Measurements from ENCODE around the gene ARNT2.

DNA sequence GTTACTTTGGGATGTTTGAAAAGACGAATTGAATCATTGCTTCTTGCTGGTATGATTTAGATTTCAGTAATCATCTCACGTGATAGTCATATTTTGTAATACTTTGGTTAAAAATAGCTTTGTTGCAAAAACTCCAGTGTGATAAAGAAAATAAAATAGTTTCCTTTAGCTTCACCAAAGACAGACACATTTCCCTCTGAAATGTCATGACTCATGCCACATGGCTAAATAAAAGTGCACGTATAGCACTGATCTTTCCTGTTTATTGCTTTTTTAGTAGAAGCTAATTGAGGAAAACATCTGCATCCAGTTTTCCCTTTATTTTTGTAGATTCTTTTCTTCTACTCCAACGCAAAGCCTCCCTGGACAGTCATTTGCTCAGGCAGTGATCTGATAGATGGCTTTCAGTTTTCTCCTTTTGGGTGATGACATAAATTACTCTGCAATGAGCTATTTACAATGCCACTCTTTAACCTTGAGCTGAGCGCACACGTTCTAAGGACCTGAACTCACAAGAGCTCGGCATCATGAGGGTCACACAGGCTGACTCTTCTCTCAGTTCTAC lies 84.9 kb downstream of the ARNT2 start:
- no peak for TF ChIP-seq ARNTL (CRISPR knock-in tag; IDR thresholded peaks at IDR 0.05; ENCODE audit: borderline replicate concordance, low read depth)
- TF ChIP-seq, protein P1, sequence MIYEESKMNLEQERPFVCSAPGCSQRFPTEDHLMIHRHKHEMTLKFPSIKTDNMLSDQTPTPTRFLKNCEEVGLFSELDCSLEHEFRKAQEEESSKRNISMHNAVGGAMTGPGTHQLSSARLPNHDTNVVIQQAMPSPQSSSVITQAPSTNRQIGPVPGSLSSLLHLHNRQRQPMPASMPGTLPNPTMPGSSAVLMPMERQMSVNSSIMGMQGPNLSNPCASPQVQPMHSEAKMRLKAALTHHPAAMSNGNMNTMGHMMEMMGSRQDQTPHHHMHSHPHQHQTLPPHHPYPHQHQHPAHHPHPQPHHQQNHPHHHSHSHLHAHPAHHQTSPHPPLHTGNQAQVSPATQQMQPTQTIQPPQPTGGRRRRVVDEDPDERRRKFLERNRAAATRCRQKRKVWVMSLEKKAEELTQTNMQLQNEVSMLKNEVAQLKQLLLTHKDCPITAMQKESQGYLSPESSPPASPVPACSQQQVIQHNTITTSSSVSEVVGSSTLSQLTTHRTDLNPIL (CRISPR knock-in tag; IDR thresholded peaks at IDR 0.05; ENCODE audit: low read depth), result no peak
- no peak for TF ChIP-seq PPARA (CRISPR knock-in tag; IDR thresholded peaks at IDR 0.05; ENCODE audit: borderline replicate concordance)
- TF ChIP-seq RARB (CRISPR knock-in tag; IDR thresholded peaks at IDR 0.05), result no peak
- no peak for TF ChIP-seq ZNF8 (CRISPR knock-in tag; IDR thresholded peaks at IDR 0.05)
- TF ChIP-seq, protein P2, sequence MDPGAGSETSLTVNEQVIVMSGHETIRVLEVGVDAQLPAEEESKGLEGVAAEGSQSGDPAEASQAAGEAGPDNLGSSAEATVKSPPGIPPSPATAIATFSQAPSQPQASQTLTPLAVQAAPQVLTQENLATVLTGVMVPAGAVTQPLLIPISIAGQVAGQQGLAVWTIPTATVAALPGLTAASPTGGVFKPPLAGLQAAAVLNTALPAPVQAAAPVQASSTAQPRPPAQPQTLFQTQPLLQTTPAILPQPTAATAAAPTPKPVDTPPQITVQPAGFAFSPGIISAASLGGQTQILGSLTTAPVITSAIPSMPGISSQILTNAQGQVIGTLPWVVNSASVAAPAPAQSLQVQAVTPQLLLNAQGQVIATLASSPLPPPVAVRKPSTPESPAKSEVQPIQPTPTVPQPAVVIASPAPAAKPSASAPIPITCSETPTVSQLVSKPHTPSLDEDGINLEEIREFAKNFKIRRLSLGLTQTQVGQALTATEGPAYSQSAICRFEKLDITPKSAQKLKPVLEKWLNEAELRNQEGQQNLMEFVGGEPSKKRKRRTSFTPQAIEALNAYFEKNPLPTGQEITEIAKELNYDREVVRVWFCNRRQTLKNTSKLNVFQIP (CRISPR knock-in tag; IDR thresholded peaks at IDR 0.05; ENCODE audit: borderline replicate concordance, low read depth), result no peak
- TF ChIP-seq, protein P3, sequence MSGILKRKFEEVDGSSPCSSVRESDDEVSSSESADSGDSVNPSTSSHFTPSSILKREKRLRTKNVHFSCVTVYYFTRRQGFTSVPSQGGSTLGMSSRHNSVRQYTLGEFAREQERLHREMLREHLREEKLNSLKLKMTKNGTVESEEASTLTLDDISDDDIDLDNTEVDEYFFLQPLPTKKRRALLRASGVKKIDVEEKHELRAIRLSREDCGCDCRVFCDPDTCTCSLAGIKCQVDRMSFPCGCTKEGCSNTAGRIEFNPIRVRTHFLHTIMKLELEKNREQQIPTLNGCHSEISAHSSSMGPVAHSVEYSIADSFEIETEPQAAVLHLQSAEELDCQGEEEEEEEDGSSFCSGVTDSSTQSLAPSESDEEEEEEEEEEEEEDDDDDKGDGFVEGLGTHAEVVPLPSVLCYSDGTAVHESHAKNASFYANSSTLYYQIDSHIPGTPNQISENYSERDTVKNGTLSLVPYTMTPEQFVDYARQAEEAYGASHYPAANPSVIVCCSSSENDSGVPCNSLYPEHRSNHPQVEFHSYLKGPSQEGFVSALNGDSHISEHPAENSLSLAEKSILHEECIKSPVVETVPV (CRISPR knock-in tag; IDR thresholded peaks at IDR 0.05), result no peak
- TF ChIP-seq ZFP3 (CRISPR knock-in tag; IDR thresholded peaks at IDR 0.05), result no peak
- no peak for TF ChIP-seq ZFP30 (CRISPR knock-in tag; IDR thresholded peaks at IDR 0.05)
- no peak for TF ChIP-seq ISL1 (CRISPR knock-in tag; IDR thresholded peaks at IDR 0.05)
- no peak for TF ChIP-seq CSDC2 (CRISPR knock-in tag; IDR thresholded peaks at IDR 0.05)
